Common myeloid progenitor, CD34-positive (primary cell): ENCODE results near the gene ARHGAP8.

Experiments
- CTCF ChIA-PET: fragments of 350-600 bp; sonication (Branson Sonifier 250); formaldehyde crosslinking; loops from one replicate; lab custom pipeline; 2021; ENCODE audit warnings: antibody characterized with exemption; lab: Charles Lee
- POLR2A ChIA-PET: fragments of 350-600 bp; sonication (Branson Sonifier 250); formaldehyde crosslinking; loops from one replicate; lab custom pipeline; 2021; ENCODE audit warnings: antibody characterized with exemption; lab: Charles Lee
- DNase-seq, 3 donors: peaks; one replicate each; pipeline versions ENCODE4 v3.0.0 to v3.0.0-alpha.2; 2013
- H3K27ac ChIP-seq, 2 experiments: 1 replicate in 1 of 2; 2 replicates in 1 of 2; pipeline ENCODE4 v1.7.0; 2013; ENCODE audit warnings: inconsistent platforms in 2 of 2, low read length in 2 of 2, mild to moderate bottlenecking in 2 of 2, low read depth in 1 of 2, moderate library complexity in 1 of 2; ENCODE audit not compliant: severe bottlenecking in 2 of 2, insufficient read depth in 1 of 2, poor library complexity in 1 of 2
- H3K27me3 ChIP-seq, 5 experiments: replicated peaks in 2 of 5; 1 replicate in 3 of 5; 2 replicates in 2 of 5; pipeline versions ENCODE4 v1.6.1 to v1.7.0; 2013; ENCODE audit warnings: low read length in 4 of 5, mild to moderate bottlenecking in 2 of 5, moderate library complexity in 2 of 5, inconsistent platforms in 1 of 5; ENCODE audit not compliant: insufficient read depth in 5 of 5, control insufficient read depth in 4 of 5
- H3K36me3 ChIP-seq, 4 experiments: 1 replicate in 2 of 4; 2 replicates in 2 of 4; pipeline versions ENCODE4 v1.6.1 to v1.7.0; 2013; ENCODE audit warnings: low read length in 3 of 4, control low read depth in 1 of 4, mild to moderate bottlenecking in 1 of 4; ENCODE audit not compliant: control insufficient read depth in 4 of 4, insufficient read depth in 4 of 4
- H3K4me1 ChIP-seq, 4 experiments: 1 replicate in 3 of 4; 2 replicates in 1 of 4; pipeline versions ENCODE4 v1.6.1 to v1.7.1; 2013; ENCODE audit warnings: low read length in 3 of 4, mild to moderate bottlenecking in 3 of 4, control low read depth in 1 of 4, inconsistent platforms in 1 of 4, moderate library complexity in 1 of 4; ENCODE audit not compliant: control insufficient read depth in 4 of 4, insufficient read depth in 4 of 4; ENCODE audit errors: control extremely low read depth in 1 of 4
- H3K4me3 ChIP-seq, 7 experiments: 1 replicate in 4 of 7; 2 replicates in 3 of 7; pipeline versions ENCODE4 v1.5.1 to v1.7.0; 2013; ENCODE audit warnings: mild to moderate bottlenecking in 7 of 7, low read length in 6 of 7, moderate library complexity in 6 of 7, inconsistent platforms in 2 of 7, low read depth in 2 of 7, control low read depth in 1 of 7; ENCODE audit not compliant: insufficient read depth in 4 of 7, control insufficient read depth in 1 of 7; ENCODE audit errors: extremely low read depth in 1 of 7
- H3K9me3 ChIP-seq, 5 experiments: 1 replicate in 4 of 5; 2 replicates in 1 of 5; pipeline versions ENCODE4 v1.6.1 to v1.7.1; 2013; ENCODE audit warnings: low read length in 4 of 5, mild to moderate bottlenecking in 2 of 5, inconsistent platforms in 1 of 5, low read depth in 1 of 5, moderate library complexity in 1 of 5; ENCODE audit not compliant: control insufficient read depth in 4 of 5, insufficient read depth in 2 of 5; ENCODE audit errors: control extremely low read depth in 1 of 5
- WGBS: methylation state at CpG from one replicate; pipeline ENCODE4 v1.1.5; 2013; ENCODE audit not compliant: insufficient coverage; 5-methylcytosine and 5-hydroxymethylcytosine counted together

Gene ARHGAP8

DNA sequence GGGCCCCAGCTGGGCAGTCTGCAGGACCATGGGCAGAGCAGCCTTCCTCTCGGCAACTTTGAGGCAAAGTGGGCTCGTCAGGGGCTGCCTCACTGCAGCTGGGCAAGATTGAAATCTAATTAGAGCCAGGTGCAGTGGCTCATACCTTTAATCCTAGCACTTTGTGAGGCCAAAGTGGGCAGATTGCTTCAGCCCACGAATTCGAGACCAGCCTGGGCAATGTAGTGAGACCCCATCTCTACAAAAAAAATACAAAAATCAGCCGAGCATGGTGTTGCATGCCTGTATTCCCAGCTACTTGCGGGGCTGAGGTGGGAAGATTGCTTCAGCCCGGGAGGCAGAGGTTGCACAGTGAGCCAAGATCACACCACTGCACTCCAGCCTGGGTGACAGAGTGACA is 34.2 kb downstream of the ARHGAP8 start:
- POLR2A ChIA-PET, result no interaction called here
- 81% methylated on average over 7 of the region's 7 CpGs for WGBS

DNA sequence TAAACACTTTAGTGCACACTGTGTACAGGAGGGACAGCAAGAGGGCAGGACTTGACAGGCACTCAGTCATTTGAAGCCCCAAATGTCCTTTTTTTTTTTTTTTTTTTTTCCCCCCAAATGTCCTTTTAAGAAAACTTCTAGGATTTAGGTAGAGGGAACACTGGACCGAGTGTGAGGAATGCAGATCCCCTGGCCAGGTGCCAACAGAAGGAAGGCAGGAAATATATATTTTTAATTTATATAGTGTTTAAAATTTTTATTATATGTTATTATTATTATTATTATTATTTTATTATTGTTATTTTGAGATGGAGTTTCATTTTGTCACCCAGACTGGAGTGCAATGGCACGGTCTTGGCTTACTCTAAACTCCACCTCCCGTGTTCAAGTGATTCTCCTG is 35.5 kb downstream of the ARHGAP8 start:
- Histone ChIP-seq H3K27ac (no peak overlapping the region), H3K4me3 (no peak overlapping the region), H3K4me1 (no peaks in the 10 kb centered on the region), H3K36me3 (no peaks in the 10 kb centered on the region), H3K9me3 (no peaks in the 10 kb centered on the region), H3K27me3 (no peaks in the 10 kb centered on the region)
- CTCF ChIA-PET, result no interaction called here
- no CpG with 5 or more reads among the region's 3 CpGs for WGBS
- POLR2A ChIA-PET, result no interaction called here
- no peak for DNase-seq

More for the DNA sequence above, 34.2 kb downstream of the ARHGAP8 start:
- Histone ChIP-seq H3K9me3 (no peaks in the 10 kb centered on the region), H3K36me3 (no peaks in the 10 kb centered on the region), H3K4me3 (no peak overlapping the region), H3K27ac (no peak overlapping the region), H3K27me3 (no peaks in the 10 kb centered on the region), H3K4me1 (no peaks in the 10 kb centered on the region)
- DNase-seq, result no peak
- CTCF ChIA-PET, result no interaction called here

DNA sequence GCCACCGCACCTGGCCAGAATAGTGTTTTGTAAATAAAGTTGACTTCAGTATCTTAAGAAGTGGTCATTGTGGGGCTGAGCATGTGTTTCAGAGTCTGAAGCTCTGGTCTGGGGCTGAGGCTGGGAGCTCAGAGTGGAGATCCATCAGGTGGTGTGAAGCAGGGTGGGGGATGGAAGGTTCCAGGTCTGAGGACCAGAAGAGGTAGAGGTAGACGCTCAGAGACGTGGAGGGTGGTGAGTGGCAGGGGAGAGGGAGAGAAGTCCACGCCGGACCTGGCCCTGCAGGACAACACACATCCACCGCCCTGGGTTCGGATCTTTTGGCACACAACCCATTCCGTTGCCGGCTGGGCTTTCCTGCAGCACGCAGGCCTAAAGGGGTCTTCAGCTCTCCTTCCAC is 40.7 kb downstream of the ARHGAP8 start:
- Histone ChIP-seq H3K4me3 (no peak overlapping the region), H3K27me3 (peaks cover 0 to 7% (median 0%) of the 10 kb centered on the region in 5 experiments), H3K9me3 (no peaks in the 10 kb centered on the region), H3K36me3 (no peaks in the 10 kb centered on the region), H3K4me1 (no peaks in the 10 kb centered on the region), H3K27ac (no peak overlapping the region)
- POLR2A ChIA-PET, result interaction anchor here (1.2 kb wide), 1 partner anchor 11 kb away, joined by 3 read pairs; no protein-coding TSS in a partner anchor
- CTCF ChIA-PET, result no interaction called here
- no peak for DNase-seq
- 91% methylated on average over 9 of the region's 10 CpGs for WGBS

DNA sequence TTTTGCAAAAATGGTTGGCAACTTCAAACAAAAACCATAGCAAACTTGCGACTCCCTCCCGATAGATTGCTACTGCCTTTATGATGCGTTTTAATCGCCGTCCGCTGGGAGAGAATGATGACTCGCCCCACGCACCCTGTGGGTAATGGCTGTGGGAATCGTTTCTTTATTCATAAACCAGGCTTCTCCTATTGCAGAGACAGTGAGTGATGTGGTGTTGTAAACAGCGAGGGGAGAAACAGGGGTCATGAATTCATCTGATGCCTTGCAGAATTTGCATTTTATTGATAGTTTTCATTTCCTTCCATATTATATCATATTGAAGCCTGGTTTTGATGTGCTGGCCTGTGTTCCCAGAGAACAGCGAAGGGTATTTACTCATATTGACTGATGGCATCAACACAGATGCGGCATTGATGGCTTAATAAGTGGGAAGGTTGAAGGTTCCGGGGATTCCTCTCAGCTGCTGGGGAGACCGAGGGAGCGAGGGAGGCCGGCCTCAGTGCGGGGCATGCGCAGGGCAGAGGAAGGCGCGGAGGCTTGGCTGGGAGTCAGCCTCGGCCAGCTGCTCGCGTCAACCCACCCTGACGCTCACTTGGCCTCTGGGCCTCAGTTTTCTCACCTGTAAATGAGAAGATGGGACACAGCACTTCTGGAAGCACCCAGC is 41.3 kb downstream of the ARHGAP8 start:
- ChIA-PET POLR2A (interaction anchor here (1.2 kb wide), 1 partner anchor 11 kb away, joined by 3 read pairs; no protein-coding TSS in a partner anchor), CTCF (interaction anchor here (1.1 kb wide), 1 partner anchor 29 kb away, joined by 3 read pairs; no protein-coding TSS in a partner anchor)
- H3K4me1 ChIP-seq, result no peaks in the 10 kb centered on the region
- no peak for DNase-seq
- H3K36me3 ChIP-seq, result no peaks in the 10 kb centered on the region
- no peaks in the 10 kb centered on the region for H3K9me3 ChIP-seq
- H3K27ac ChIP-seq, result no peak overlapping the region
- H3K27me3 ChIP-seq, result peaks cover 0 to 7% (median 0%) of the 10 kb centered on the region in 5 experiments
- WGBS, result 99% methylated on average over 15 of the region's 24 CpGs
- H3K4me3 ChIP-seq, result no peak overlapping the region

DNA sequence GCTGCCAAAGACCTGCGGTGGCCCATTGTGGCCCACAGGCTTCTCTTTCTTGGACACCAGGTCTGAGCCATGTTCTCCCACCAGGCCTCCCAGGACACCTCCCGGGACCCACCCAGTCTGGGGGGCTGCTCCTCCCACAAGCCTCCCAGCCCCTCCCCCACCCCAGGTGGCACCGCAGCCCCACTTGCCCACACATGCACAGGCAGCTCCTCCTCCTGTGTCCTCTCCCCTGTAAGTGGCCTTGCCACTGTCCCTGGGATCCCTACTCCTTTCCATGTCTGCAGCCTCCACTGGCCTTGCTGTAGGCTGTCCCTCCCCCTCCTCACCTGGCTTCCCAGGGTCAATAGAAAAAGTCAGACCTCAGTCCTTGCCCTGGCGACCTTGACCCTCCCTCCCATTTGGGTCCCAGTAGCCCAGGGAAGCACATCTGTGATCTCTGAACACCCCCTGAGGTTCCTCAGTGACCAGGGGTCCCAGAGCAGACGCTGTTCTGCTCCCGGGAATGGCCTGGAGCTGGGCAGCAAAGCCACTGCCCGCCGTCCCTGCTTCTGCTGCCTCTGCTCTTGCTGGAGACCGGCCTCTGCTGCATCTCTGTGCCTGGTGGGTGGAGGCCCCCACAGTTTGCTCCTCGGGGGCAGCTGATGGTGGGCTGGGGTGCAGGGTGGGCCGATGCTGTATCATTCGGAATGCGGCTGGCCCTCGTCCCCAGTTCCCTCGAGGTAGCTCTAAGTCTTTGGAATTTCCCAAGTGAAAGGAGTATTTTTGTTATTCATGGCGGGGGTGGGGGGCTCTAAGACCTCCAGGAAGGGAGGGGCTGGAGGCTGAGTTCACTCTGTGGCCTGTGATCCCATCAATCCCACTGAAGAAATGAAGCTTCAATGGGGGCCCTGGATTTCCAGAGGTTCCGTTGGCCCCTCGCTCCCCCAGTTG is 43.6 kb downstream of the ARHGAP8 start:
- no peak overlapping the region for H3K27ac ChIP-seq
- ChIA-PET POLR2A (no interaction called here), CTCF (no interaction called here)
- no peaks in the 10 kb centered on the region for H3K9me3 ChIP-seq
- WGBS, result 77% methylated on average over 11 of the region's 18 CpGs
- DNase-seq, result no peak
- H3K4me3 ChIP-seq, result no peak overlapping the region
- no peaks in the 10 kb centered on the region for H3K36me3 ChIP-seq
- no peaks in the 10 kb centered on the region for H3K4me1 ChIP-seq
- H3K27me3 ChIP-seq, result peaks cover 0 to 7% (median 0%) of the 10 kb centered on the region in 5 experiments

DNA sequence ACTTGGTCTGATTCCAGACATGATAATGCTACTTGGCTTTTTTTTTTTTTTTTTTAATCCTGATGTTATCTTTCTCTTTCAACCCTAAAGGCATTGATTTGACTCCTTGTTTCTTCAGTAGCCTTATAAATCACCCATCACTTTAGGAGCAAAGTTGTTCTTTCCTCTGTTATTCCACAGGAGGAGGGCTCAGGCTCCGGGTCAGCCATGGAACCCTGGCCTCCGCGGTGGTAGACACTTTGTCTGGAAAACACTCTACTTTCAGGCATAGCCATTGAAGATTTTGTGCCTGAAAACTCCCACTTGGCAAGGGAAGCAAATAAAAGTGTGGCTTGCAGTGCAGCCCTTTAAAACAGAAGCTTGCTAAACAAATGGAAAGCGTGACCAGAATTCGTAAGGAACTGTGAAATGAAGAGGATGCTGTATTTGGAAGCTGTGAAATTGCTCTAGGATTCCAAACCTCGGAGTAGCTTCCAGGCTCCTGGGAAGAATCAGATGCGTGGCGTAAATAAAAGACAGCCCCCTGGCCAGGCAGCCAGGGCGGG is 44.9 kb downstream of the ARHGAP8 start:
- CTCF ChIA-PET, result no interaction called here
- Histone ChIP-seq H3K36me3 (no peaks in the 10 kb centered on the region), H3K4me3 (no peak overlapping the region), H3K27ac (no peak overlapping the region), H3K4me1 (peaks cover 0 to under 1% (median 0%) of the 10 kb centered on the region in 4 experiments), H3K27me3 (peaks cover 0 to 7% (median 0%) of the 10 kb centered on the region in 5 experiments), H3K9me3 (no peaks in the 10 kb centered on the region)
- no peak for DNase-seq
- 84% methylated on average over 8 of the region's 9 CpGs for WGBS
- POLR2A ChIA-PET, result interaction anchor here (0.6 kb wide), 1 partner anchor 39 kb away, joined by 4 read pairs; no protein-coding TSS in a partner anchor
